Left lung (tissue), 10 donors: ENCODE data around the gene IPP. TPM values are rescaled to one million over a fixed set of nuclear protein-coding genes. Genes with fewer than 3 reads are reported as not detected.

Source experiments
- ATAC-seq: fragments of 200-7000 bp; cut with Tn5 transposase; one replicate; pipeline ENCODE4 v1.9.1; 2020; ENCODE audit warnings: moderate library complexity
- DNase-seq, 4 donors: peaks; one replicate each; pipeline ENCODE4 v3.0.0-alpha.2; 2013 to 2020
- H3K27ac ChIP-seq, 2 donors: fragments of 200-600 bp; sonication (generic) in 1 of 2; one replicate each; pipeline versions ENCODE4 v1.5.0 to v1.8.0; 2020 to 2021
- H3K27me3 ChIP-seq, 2 donors: fragments of 200-600 bp; sonication (generic) in 1 of 2; one replicate each; pipeline versions ENCODE4 v1.5.0 to v1.8.0; 2020 to 2021
- H3K36me3 ChIP-seq, 2 donors: fragments of 200-600 bp; sonication (generic) in 1 of 2; one replicate each; pipeline versions ENCODE4 v1.5.0 to v1.8.0; 2020 to 2021
- H3K4me1 ChIP-seq, 2 donors: fragments of 200-600 bp; one replicate each; pipeline ENCODE4 v1.8.0; 2021
- H3K4me3 ChIP-seq, 2 donors: fragments of 200-600 bp; sonication (generic) in 1 of 2; one replicate each; pipeline versions ENCODE4 v1.5.0 to v1.8.0; 2020 to 2021; ENCODE audit warnings: mild to moderate bottlenecking in 1 of 2
- H3K9me3 ChIP-seq, 2 donors: fragments of 200-600 bp; sonication (generic) in 1 of 2; one replicate each; pipeline versions ENCODE4 v1.5.0 to v1.8.0; 2020 to 2021
- intact Hi-C, 2 donors: fragments of 100-400 bp; cut with DNase I; formaldehyde crosslinking; loops; one replicate each; pipeline versions ENCODE4 v1.11.2 to v1.14.2; 2022
- polyA plus RNA-seq, 6 donors: library from polyadenylated mRNA; unstranded; fragments of 120-200 nt; gene quantifications; one replicate each; pipeline ENCODE4 v1.2.1, GENCODE V29; 2013; ENCODE audit not compliant: insufficient read length in 6 of 6
- total RNA-seq, 2 donors: library from RNA; stranded (reverse); fragmentation: NEBNext Ultra II Directional; extraction: Animal tissue kit (Norgen Biotek cat#: 25700); gene quantifications; one replicate each; pipeline ENCODE4 v1.2.1, GENCODE V29; 2021
- TF ChIP-seq, protein P1 (sequence below), 2 donors: fragments of 200-600 bp; sonication (generic) in 1 of 2; IDR thresholded peaks; one replicate each; pipeline versions ENCODE4 v1.5.0 to v1.8.0; 2021; ENCODE audit warnings: antibody characterized with exemption in 2 of 2
- donor health status: DM: no; HTN: yes; CAD: no.
- donor health status: DM: no; HTN: no; CAD: no.

IPP gene
- total and polyA plus RNA-seq, 8 donors = 13.0 to 23.4 (median 22.4) TPM

DNA sequence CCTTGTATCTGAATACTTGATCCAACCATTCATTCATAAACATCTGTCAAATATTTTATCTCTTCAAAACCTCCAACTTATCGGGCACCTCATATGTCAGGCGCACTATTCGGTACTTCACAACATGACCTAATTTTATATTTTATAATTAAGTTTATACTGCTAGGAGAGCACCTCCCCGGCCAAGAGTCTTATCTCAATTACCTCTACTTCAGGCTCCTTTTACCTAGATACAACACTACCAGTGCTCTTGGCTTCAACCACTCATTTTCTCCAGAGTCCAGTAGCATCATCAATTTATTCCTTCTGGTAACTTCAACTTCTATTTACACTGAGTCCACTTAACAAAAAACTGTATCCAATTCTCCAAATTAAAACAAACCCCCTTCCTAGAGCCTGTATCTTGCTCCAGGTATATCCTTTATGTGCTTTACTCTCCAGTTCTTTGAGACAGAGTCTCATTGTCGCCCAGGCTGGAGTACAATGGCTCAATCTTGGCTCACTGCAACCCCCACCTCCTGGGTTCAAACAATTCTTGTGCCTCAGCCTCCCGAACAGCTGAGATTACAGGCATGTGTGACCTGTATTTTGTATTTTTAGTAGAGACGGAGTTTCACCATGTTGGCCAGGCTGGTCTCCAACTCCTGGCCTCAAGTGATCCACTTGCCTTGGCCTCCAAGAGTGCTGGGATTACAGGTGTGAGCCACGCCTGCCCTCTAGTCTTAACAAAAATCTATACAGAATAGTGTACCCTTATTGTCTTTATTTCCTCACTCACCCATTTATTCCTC lies 82.9 kb downstream of the IPP start:
- no peak overlapping the region for H3K27ac ChIP-seq
- DNase-seq (no peak), ATAC-seq (peak; percentile 75)
- H3K9me3 ChIP-seq = no peaks in the 10 kb centered on the region
- intact Hi-C loops = no loop called here
- no peaks in the 10 kb centered on the region for H3K27me3 ChIP-seq
- TF ChIP-seq, protein P1, sequence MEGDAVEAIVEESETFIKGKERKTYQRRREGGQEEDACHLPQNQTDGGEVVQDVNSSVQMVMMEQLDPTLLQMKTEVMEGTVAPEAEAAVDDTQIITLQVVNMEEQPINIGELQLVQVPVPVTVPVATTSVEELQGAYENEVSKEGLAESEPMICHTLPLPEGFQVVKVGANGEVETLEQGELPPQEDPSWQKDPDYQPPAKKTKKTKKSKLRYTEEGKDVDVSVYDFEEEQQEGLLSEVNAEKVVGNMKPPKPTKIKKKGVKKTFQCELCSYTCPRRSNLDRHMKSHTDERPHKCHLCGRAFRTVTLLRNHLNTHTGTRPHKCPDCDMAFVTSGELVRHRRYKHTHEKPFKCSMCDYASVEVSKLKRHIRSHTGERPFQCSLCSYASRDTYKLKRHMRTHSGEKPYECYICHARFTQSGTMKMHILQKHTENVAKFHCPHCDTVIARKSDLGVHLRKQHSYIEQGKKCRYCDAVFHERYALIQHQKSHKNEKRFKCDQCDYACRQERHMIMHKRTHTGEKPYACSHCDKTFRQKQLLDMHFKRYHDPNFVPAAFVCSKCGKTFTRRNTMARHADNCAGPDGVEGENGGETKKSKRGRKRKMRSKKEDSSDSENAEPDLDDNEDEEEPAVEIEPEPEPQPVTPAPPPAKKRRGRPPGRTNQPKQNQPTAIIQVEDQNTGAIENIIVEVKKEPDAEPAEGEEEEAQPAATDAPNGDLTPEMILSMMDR (IDR thresholded peaks at IDR 0.05) = no peak
- no peaks in the 10 kb centered on the region for H3K36me3 ChIP-seq
- H3K4me1 ChIP-seq = peaks cover 9 to 27% of the 10 kb centered on the region in 2 donors
- H3K4me3 ChIP-seq = no peak overlapping the region

DNA sequence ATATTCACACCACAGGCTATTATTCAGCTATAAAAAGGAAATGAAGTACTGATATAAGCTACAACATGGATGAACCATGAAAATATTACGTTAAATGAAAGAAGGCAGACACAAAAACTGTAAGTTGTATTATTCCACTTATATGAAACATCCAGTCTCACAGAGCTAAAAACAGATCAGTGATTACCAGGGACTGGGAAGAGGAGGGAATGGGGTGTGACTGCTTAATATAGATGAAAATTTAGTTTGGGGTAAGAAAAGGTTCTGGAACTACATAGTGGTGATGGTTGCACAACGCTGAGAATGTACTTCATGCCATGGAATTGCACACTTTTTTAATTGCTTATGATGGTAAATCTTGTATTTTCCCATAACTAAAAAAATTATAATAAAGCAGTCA lies 83.6 kb downstream of the IPP start:
- TF ChIP-seq, protein P1 (IDR thresholded peaks at IDR 0.05) = no peak
- Histone ChIP-seq H3K4me1 (peaks cover 9 to 27% of the 10 kb centered on the region in 2 donors), H3K4me3 (no peak overlapping the region), H3K9me3 (no peaks in the 10 kb centered on the region), H3K36me3 (no peaks in the 10 kb centered on the region), H3K27me3 (no peaks in the 10 kb centered on the region), H3K27ac (no peak overlapping the region)
- no peak for ATAC-seq
- no peak for DNase-seq
- intact Hi-C loops = no loop called here

DNA sequence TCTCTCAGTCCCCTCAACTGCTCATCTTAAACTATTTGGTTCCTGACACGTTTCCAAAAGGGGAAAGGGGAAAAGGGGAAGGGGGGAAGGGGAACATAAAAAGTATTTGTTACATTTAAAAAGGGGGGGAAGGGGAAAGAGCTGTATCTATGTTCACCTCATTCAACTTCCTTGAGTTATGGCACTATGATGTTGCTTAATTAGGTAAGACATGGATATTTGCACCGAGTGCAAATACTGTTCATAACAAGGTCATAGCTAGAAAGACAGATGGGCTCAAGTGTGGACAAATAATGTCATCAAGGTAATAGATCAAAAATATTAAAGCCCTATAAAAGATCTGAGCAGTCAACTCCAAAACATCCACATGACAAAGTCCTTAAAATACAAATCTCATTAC lies 90.1 kb downstream of the IPP start:
- H3K4me1 ChIP-seq = no peaks in the 10 kb centered on the region
- no peak for DNase-seq
- no peak overlapping the region for H3K27ac ChIP-seq
- intact Hi-C loops = no loop called here
- no peak for ATAC-seq
- H3K27me3 ChIP-seq = no peaks in the 10 kb centered on the region
- H3K9me3 ChIP-seq = no peaks in the 10 kb centered on the region
- TF ChIP-seq, protein P1 (IDR thresholded peaks at IDR 0.05) = no peak
- no peak overlapping the region for H3K4me3 ChIP-seq
- H3K36me3 ChIP-seq = peaks cover 0 to 53% of the 10 kb centered on the region in 2 donors

DNA sequence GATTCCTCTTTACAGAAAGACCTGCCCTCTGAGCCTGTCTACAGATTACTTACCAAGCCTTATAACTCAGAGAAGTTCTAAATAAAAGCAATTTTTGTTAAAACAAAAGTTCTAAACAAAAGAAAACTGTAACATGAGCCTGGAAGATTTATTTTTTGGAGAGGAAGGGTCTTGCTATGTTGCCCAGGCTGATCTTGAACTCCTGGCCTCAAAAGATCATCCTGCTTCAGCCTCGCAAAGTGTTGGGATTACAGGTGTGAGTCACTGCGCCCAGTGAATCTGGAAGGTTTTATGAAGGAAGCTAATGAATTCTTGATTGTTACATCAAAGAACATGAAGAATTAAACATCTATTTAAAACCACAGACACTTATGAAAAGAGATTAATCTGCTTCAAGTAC lies 91.2 kb downstream of the IPP start:
- H3K27ac ChIP-seq = no peak overlapping the region
- no peak overlapping the region for H3K4me3 ChIP-seq
- H3K4me1 ChIP-seq = no peaks in the 10 kb centered on the region
- H3K36me3 ChIP-seq = peaks cover 0 to 64% of the 10 kb centered on the region in 2 donors
- H3K27me3 ChIP-seq = no peaks in the 10 kb centered on the region
- ATAC-seq (no peak), DNase-seq (no peak)
- intact Hi-C loops = no loop called here
- no peaks in the 10 kb centered on the region for H3K9me3 ChIP-seq
- TF ChIP-seq, protein P1 (IDR thresholded peaks at IDR 0.05) = no peak

DNA sequence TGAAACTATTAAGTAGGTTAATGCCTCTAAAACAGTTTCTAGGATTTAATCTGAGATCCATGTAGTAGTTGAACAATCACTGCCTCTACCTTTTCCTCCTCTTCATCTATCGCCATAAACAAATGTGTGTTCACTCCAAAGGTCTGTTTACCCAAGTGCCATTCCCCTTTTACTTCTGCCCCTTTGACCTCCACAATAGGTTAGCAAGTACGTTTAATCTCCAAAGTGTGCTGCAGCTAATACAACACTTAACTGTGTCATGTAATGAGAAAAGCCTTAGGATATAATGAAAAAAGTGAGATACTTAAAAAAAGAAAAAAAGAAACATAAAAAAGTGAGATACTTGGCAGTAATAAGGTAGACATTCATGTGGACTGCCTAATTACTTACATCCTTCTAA lies 92.3 kb downstream of the IPP start:
- Histone ChIP-seq H3K9me3 (no peaks in the 10 kb centered on the region), H3K36me3 (peaks cover 0 to 74% of the 10 kb centered on the region in 2 donors), H3K27ac (no peak overlapping the region), H3K4me3 (no peak overlapping the region), H3K27me3 (no peaks in the 10 kb centered on the region), H3K4me1 (no peaks in the 10 kb centered on the region)
- TF ChIP-seq, protein P1 (IDR thresholded peaks at IDR 0.05) = no peak
- ATAC-seq (no peak), DNase-seq (no peak)
- intact Hi-C loops = no loop called here
